GM20000 (cell line): ENCODE data around the gene RNF31.

ENCODE experiments used
- DNase-seq: peaks from one replicate; pipeline ENCODE4 v3.0.0; 2012; ENCODE audit warnings: low spot score
- TF ChIP-seq, protein P1 (sequence below): IDR thresholded peaks from 2 replicates; pipeline ENCODE4 v1.5.1; 2012; ENCODE audit warnings: mild to moderate bottlenecking, control low read depth; ENCODE audit errors: extremely low read depth, missing control alignments

RNF31 gene

GRCh38 chr14:24178399-24179178 is 31.3 kb downstream of the RNF31 start:
- no peak for DNase-seq
- TF ChIP-seq, protein P1, sequence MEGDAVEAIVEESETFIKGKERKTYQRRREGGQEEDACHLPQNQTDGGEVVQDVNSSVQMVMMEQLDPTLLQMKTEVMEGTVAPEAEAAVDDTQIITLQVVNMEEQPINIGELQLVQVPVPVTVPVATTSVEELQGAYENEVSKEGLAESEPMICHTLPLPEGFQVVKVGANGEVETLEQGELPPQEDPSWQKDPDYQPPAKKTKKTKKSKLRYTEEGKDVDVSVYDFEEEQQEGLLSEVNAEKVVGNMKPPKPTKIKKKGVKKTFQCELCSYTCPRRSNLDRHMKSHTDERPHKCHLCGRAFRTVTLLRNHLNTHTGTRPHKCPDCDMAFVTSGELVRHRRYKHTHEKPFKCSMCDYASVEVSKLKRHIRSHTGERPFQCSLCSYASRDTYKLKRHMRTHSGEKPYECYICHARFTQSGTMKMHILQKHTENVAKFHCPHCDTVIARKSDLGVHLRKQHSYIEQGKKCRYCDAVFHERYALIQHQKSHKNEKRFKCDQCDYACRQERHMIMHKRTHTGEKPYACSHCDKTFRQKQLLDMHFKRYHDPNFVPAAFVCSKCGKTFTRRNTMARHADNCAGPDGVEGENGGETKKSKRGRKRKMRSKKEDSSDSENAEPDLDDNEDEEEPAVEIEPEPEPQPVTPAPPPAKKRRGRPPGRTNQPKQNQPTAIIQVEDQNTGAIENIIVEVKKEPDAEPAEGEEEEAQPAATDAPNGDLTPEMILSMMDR: no peak

DNA sequence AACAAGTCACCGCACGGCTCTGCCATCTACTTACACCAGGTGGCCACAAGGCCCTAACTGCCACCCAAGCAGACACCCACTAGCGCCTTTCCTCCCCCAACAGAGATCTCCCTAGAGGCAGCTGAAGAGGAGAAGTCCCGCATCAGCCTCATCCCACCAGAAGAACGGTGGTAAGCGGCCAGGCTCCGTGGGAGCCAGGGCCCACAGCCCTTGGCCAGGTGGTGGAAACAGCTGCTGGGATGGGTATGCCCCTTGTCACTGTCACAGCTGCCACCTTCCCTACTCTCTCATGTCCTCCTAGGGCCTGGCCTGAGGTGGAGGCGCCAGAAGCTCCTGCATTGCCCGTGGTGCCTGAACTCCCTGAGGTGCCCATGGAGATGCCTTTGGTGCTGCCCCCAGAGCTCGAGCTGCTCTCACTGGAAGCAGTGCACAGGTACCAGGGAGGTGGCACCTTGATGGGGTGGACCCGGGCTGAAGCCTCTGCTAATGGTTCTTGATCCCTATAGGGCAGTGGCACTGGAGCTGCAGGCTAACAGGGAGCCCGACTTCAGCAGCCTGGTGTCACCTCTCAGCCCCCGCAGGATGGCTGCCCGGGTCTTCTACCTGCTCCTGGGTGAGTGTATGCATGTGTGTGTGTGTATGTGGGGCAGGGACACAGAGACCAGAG is 32.1 kb downstream of the RNF31 start:
- DNase-seq: no peak
- TF ChIP-seq, protein P1: no peak

- TF ChIP-seq, protein P1: no peak
- DNase-seq: no peak
These were observed 32.9 kb downstream of the RNF31 start for GRCh38 chr14:24179961-24180796.

GRCh38 chr14:24181371-24182077 is 34.2 kb downstream of the RNF31 start:
- DNase-seq: no peak

DNA sequence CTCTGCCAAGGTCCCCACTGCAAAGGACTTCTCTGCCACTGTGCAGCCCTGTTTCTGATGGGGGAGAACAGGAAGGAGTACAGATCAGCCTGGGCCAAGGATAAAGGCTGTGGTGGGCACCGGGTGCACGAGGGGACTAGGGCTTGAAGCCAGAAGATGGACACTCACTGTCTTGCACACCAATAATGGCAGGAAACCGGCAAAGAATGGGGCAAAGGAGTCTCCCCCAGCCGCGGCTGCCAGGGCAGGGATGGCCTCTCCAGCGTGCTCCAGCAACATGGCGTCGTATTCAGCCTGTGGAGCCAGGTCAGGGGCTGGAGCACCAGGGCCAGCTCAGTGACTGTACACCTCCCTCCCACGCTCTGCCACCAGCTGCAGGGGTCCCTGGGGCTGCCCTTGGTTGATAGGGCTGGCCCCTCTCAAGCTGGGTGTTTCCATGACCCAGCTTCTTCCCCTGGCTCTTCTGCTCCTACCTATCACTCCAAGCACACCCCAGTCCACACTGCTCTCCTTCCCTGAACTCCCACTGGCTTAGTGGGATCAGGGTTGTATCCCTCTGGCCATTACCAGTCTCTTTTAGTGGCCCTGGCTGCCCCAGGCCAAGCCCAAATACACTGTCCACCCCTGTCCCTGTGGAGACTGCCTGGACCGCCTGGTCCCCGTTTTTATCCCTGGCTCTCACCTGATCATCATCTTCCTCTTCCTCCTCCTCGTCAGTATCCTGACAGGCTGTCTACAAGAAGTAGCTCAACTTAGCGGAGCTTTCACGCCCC is 35.0 kb downstream of the RNF31 start:
- TF ChIP-seq, protein P1: no peak
- no peak for DNase-seq

More at GRCh38 chr14:24181371-24182077, 34.2 kb downstream of the RNF31 start:
- TF ChIP-seq, protein P1: no peak

DNA sequence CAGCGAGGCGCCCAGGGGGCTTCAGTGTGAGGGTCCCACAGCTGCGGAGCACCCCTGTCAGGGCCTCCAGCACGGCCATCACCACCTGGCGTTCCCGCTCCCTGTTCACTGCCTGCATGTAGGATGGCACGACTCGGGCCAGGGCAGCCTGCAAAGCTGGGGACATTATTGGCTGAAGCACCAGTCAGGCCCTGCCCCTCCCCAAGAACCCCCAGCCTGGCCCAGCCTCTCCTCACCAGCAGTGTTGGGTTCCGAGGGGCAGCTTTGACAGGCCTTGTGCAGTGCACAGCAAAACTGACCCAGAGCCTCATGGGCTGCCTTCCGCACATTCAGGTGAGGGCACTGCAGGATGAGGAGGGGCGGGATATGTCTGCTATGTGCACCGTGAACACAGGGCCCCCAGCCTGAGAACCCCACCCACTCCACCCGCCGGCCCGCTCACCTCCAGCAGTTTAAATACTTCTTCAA is 35.8 kb downstream of the RNF31 start:
- DNase-seq: no peak
- TF ChIP-seq, protein P1: no peak
